A549 (cell line): Measurements from ENCODE around the gene SLC4A7. TPM values are rescaled to one million over a fixed set of nuclear protein-coding genes. Genes with fewer than 3 reads are reported as not detected.

Experiments used
- ATAC-seq, 2 experiments: fragments of 200-7000 bp in 1 of 2; fragments of >200 bp in 1 of 2; cut with Nextera tagmentation in 1 of 2; cut with Tn5 transposase in 1 of 2; 3 replicates each; pipeline versions ENCODE4 v1.8.0 to v1.9.1; 2018 to 2020; ENCODE audit warnings: mild to moderate bottlenecking in 1 of 2, moderate library complexity in 1 of 2
- CTCF ChIA-PET: fragments of 300-600 bp; sonication (Branson Sonifier 250); formaldehyde crosslinking; extraction: SDS; loops from one replicate; lab custom pipeline; 2021; ENCODE audit warnings: antibody characterized with exemption, inconsistent platforms; lab: Yijun Ruan, JAX
- POLR2A ChIA-PET: fragments of 350-600 bp; formaldehyde crosslinking; extraction: SDS; loops from one replicate; lab custom pipeline; 2021; ENCODE audit warnings: antibody characterized with exemption, inconsistent platforms; lab: Yijun Ruan, JAX
- DNase-seq, 2 experiments: peaks; one replicate each; pipeline versions ENCODE4 v3.0.0 to v3.0.0-alpha.2; 2011 to 2016; ENCODE audit warnings: low read depth in 1 of 2, low spot score in 1 of 2
- FAIRE-seq: peaks from 2 replicates; lab custom pipeline; 2011; peaks lifted over from hg19 to GRCh38; lab: Jason Lieb, UNC
- H3K27ac ChIP-seq, 2 experiments: fragments of >200 bp; sonication (Bioruptor Twin); formaldehyde crosslinking; 3 replicates each; pipeline ENCODE4 v1.5.1; 2016 to 2017
- H3K4me1 ChIP-seq: fragments of >200 bp; sonication (Bioruptor Twin); formaldehyde crosslinking; 3 replicates; pipeline ENCODE4 v1.6.1; 2016
- H3K4me2 ChIP-seq: fragments of >200 bp; sonication (Bioruptor Twin); formaldehyde crosslinking; 3 replicates; pipeline ENCODE4 v1.6.1; 2016
- H3K4me3 ChIP-seq: fragments of >200 bp; sonication (Bioruptor Twin); formaldehyde crosslinking; 3 replicates; pipeline ENCODE4 v1.5.1; 2016
- H3K9me3 ChIP-seq: fragments of >200 bp; sonication (Bioruptor Twin); formaldehyde crosslinking; 3 replicates; pipeline ENCODE4 v1.6.1; 2016
- ATOH8 ChIP-seq: fragments of 250-450 bp; sonication (Bioruptor Pico); IDR thresholded peaks from 2 replicates; pipeline ENCODE4 v1.5.0; 2020; ENCODE audit warnings: low read depth, mild to moderate bottlenecking, moderate library complexity
- BCL3 ChIP-seq: fragments of >200 bp; sonication (Bioruptor Twin); formaldehyde crosslinking; IDR thresholded peaks from 3 replicates; pipeline ENCODE4 v1.6.1; 2016
- BHLHE40 ChIP-seq: IDR thresholded peaks from 2 replicates; pipeline ENCODE4 v1.6.1; 2012; ENCODE audit warnings: low read depth, low read length, inconsistent platforms
- CEBPB ChIP-seq, 2 experiments: fragments of >200 bp in 1 of 2; sonication (Bioruptor Twin) in 1 of 2; formaldehyde crosslinking in 1 of 2; IDR thresholded peaks; 2 replicates each; pipeline ENCODE4 v1.6.1; 2012 to 2016
- CHD2 ChIP-seq: fragments of 150-350 bp; IDR thresholded peaks from 2 replicates; pipeline ENCODE4 v1.6.1; 2014; ENCODE audit warnings: low read length; ENCODE audit not compliant: partially characterized antibody
- CHD4 ChIP-seq: fragments of 200-600 bp; sonication (generic); IDR thresholded peaks from 2 replicates; pipeline ENCODE4 v1.6.1; 2016; ENCODE audit warnings: antibody characterized with exemption, mild to moderate bottlenecking, borderline replicate concordance
- E2F6 ChIP-seq: IDR thresholded peaks from 2 replicates; pipeline ENCODE4 v1.6.1; 2012; ENCODE audit warnings: low read depth, borderline replicate concordance
- EHF ChIP-seq: fragments of 250-450 bp; sonication (Bioruptor Pico); IDR thresholded peaks from 2 replicates; pipeline ENCODE4 v1.5.0; 2020; ENCODE audit warnings: mild to moderate bottlenecking
- EP300 ChIP-seq, 2 experiments: fragments of >200 bp; sonication (Bioruptor Twin); formaldehyde crosslinking; IDR thresholded peaks; 2 replicates in 1 of 2; 3 replicates in 1 of 2; pipeline ENCODE4 v1.6.1; 2016 to 2017
- FOSB ChIP-seq: fragments of 250-450 bp; sonication (Bioruptor Pico); IDR thresholded peaks from 2 replicates; pipeline ENCODE4 v1.5.0; 2020; ENCODE audit warnings: mild to moderate bottlenecking, moderate library complexity
- HDAC2 ChIP-seq: fragments of 200-600 bp; sonication (generic); IDR thresholded peaks from 2 replicates; pipeline ENCODE4 v1.6.1; 2016
- HEYL ChIP-seq: fragments of 250-450 bp; sonication (Bioruptor Pico); IDR thresholded peaks from 2 replicates; pipeline ENCODE4 v1.8.0; 2021; ENCODE audit warnings: mild to moderate bottlenecking, moderate library complexity
- HMGXB4 ChIP-seq: fragments of 250-450 bp; sonication (Bioruptor Pico); IDR thresholded peaks from 2 replicates; pipeline ENCODE4 v1.5.0; 2021; ENCODE audit warnings: mild to moderate bottlenecking, moderate library complexity, borderline replicate concordance
- HOXB13 ChIP-seq: fragments of 250-450 bp; sonication (Bioruptor Pico); IDR thresholded peaks from 2 replicates; pipeline ENCODE4 v1.5.0; 2020; ENCODE audit warnings: low read depth, mild to moderate bottlenecking, moderate library complexity
- KDM1A ChIP-seq: fragments of 200-600 bp; sonication (generic); IDR thresholded peaks from 2 replicates; pipeline ENCODE4 v1.6.1; 2016; ENCODE audit warnings: low read depth, mild to moderate bottlenecking
- KDM5A ChIP-seq: fragments of 200-600 bp; sonication (generic); IDR thresholded peaks from 2 replicates; pipeline ENCODE4 v1.6.1; 2016; ENCODE audit warnings: antibody characterized with exemption, mild to moderate bottlenecking
- MAFK ChIP-seq: fragments of 450-650 bp; IDR thresholded peaks from 2 replicates; pipeline ENCODE4 v1.6.1; 2014; ENCODE audit not compliant: partially characterized antibody
- MAZ ChIP-seq: fragments of 150-350 bp; IDR thresholded peaks from 2 replicates; pipeline ENCODE4 v1.6.1; 2014; ENCODE audit warnings: antibody characterized with exemption, low read depth, low read length, borderline replicate concordance
- MYC ChIP-seq: IDR thresholded peaks from 2 replicates; pipeline ENCODE4 v1.6.1; 2012; ENCODE audit warnings: mild to moderate bottlenecking, inconsistent platforms, low read length, improper control_type of control experiment, borderline replicate concordance
- NFE2L2 ChIP-seq: fragments of 150-350 bp; conservative IDR thresholded peaks from 2 replicates; pipeline ENCODE4 v1.6.1; 2014; ENCODE audit warnings: low read length
- PHF8 ChIP-seq: fragments of 200-600 bp; sonication (generic); IDR thresholded peaks from 2 replicates; pipeline ENCODE4 v1.6.1; 2016; ENCODE audit warnings: low read depth, mild to moderate bottlenecking, antibody characterized with exemption, moderate library complexity, borderline replicate concordance
- POLR2A ChIP-seq: IDR thresholded peaks from 2 replicates; pipeline ENCODE4 v1.6.1; 2012; ENCODE audit warnings: mild to moderate bottlenecking, low read length
- RAD21 ChIP-seq, 2 experiments: fragments of >200 bp in 1 of 2; sonication (Bioruptor Twin) in 1 of 2; formaldehyde crosslinking in 1 of 2; IDR thresholded peaks in 1 of 2; conservative IDR thresholded peaks in 1 of 2; 2 replicates in 1 of 2; 3 replicates in 1 of 2; pipeline ENCODE4 v1.6.1; 2012 to 2018; ENCODE audit warnings: inconsistent platforms in 1 of 2
- RARB ChIP-seq: fragments of 250-450 bp; sonication (Bioruptor Pico); IDR thresholded peaks from 2 replicates; pipeline ENCODE4 v1.8.0; 2021; ENCODE audit warnings: mild to moderate bottlenecking, moderate library complexity
- RNF2 ChIP-seq: fragments of 200-600 bp; sonication (generic); IDR thresholded peaks from 2 replicates; pipeline ENCODE4 v1.6.1; 2016; ENCODE audit warnings: low read depth, mild to moderate bottlenecking, antibody characterized with exemption, moderate library complexity, borderline replicate concordance
- SREBF2 ChIP-seq: fragments of 450-650 bp; IDR thresholded peaks from 2 replicates; pipeline ENCODE4 v1.6.1; 2014; ENCODE audit warnings: mild to moderate bottlenecking, moderate library complexity
- USF2 ChIP-seq: fragments of 450-650 bp; IDR thresholded peaks from 2 replicates; pipeline ENCODE4 v1.6.1; 2014; ENCODE audit warnings: antibody characterized with exemption
- ZC3H11A ChIP-seq: fragments of 450-650 bp; IDR thresholded peaks from 2 replicates; pipeline ENCODE4 v1.6.1; 2014; ENCODE audit warnings: antibody characterized with exemption, mild to moderate bottlenecking
- ZFP36 ChIP-seq: fragments of 450-650 bp; IDR thresholded peaks from 2 replicates; pipeline ENCODE4 v1.6.1; 2014; ENCODE audit warnings: borderline replicate concordance; ENCODE audit not compliant: partially characterized antibody
- ZSCAN20 ChIP-seq: fragments of 250-450 bp; sonication (Bioruptor Pico); IDR thresholded peaks from 2 replicates; pipeline ENCODE4 v1.8.0; 2022; ENCODE audit warnings: mild to moderate bottlenecking, moderate library complexity
- WGBS: methylation state at CpG from one replicate; pipeline ENCODE4 v1.1.6; 2017; ENCODE audit errors: missing lambda C conversion rate; 5-methylcytosine and 5-hydroxymethylcytosine counted together
- polyA plus RNA-seq, 4 experiments: library from polyadenylated mRNA; depleted of rRNA in 3 of 4; stranded (reverse); fragments of >200 nt; fragmentation: RNase III in 1 of 4; extraction: RNeasy Plus Mini Kit Qiagen cat#74134 plus additional on column Dnase treatment in 1 of 4; gene quantifications; 2 replicates in 3 of 4; 3 replicates in 1 of 4; pipeline ENCODE4 v1.2.3, GENCODE V29; 2011 to 2017

Gene SLC4A7
- polyA plus RNA-seq, 2 of the 4 experiments (the other 2 are of a cell fraction), result 35.1 to 70.2 TPM

- no peaks in the 10 kb centered on the region for H3K4me1 ChIP-seq
- H3K4me2 ChIP-seq, result no peak overlapping the region
- DNase-seq (no peak), ATAC-seq (no peak), FAIRE-seq (no peak)
- H3K4me3 ChIP-seq, result no peak overlapping the region
- H3K9me3 ChIP-seq, result no peaks in the 10 kb centered on the region
- no peak overlapping the region for H3K27ac ChIP-seq
- CTCF ChIA-PET, result interaction anchor here (0.9 to 2.5 kb wide), 2 partner anchors 10 to 26 kb away, joined by 3 to 10 read pairs; no protein-coding TSS in a partner anchor
- 93% methylated on average over 3 of the region's 3 CpGs for WGBS
- POLR2A ChIA-PET, result interaction anchor here (1.0 kb wide), 1 partner anchor 140 kb away, joined by 3 read pairs; the partner anchor contains the start of gene SLC4A7
- TF ChIP-seq RARB, result no peak
- no peak for TF ChIP-seq HDAC2
- no peak for TF ChIP-seq PHF8
- no peak for TF ChIP-seq FOSB (CRISPR knock-in tag)
These were observed 140.0 kb downstream of the SLC4A7 start for GRCh38 chr3:27344192-27344591.

GRCh38 chr3:27342267-27342666 is 141.9 kb downstream of the SLC4A7 start:
- H3K4me3 ChIP-seq, result no peak overlapping the region
- no peak for TF ChIP-seq BCL3
- TF ChIP-seq POLR2A, result no peak
- TF ChIP-seq EHF (CRISPR knock-in tag), result no peak
- no peak for TF ChIP-seq KDM5A
- no peak for TF ChIP-seq MYC
- TF ChIP-seq KDM1A, result no peak
- no peak for TF ChIP-seq MAZ
- no peak for TF ChIP-seq NFE2L2
- no peak for TF ChIP-seq HMGXB4
- no peak for TF ChIP-seq EP300 (IDR thresholded peaks at IDR 0.05)
- no peak for TF ChIP-seq RAD21 (conservative IDR thresholded peaks at IDR 0.05 in 1 of 2, IDR thresholded peaks at IDR 0.05 in 1 of 2)
- no peak for TF ChIP-seq CHD2
- no peak for TF ChIP-seq CHD4
- no peak for TF ChIP-seq HEYL (CRISPR knock-in tag)
- TF ChIP-seq, all 56 proteins: peak for 0
- no peak overlapping the region for H3K4me2 ChIP-seq
- H3K4me1 ChIP-seq, result no peaks in the 10 kb centered on the region
- DNase-seq, result no peak
- no peak for ATAC-seq
- POLR2A ChIA-PET, result no interaction called here
- no peak overlapping the region for H3K27ac ChIP-seq
- H3K9me3 ChIP-seq, result no peaks in the 10 kb centered on the region
- WGBS, result 50% methylated on average over 1 of the region's 1 CpG
- FAIRE-seq, result no peak
- CTCF ChIA-PET, result no interaction called here

GRCh38 chr3:27340534-27340933 is 143.7 kb downstream of the SLC4A7 start:
- H3K4me1 ChIP-seq, result no peaks in the 10 kb centered on the region
- WGBS, result 42% methylated on average over 1 of the region's 1 CpG
- ChIA-PET POLR2A (no interaction called here), CTCF (no interaction called here)
- FAIRE-seq, result no peak
- TF ChIP-seq HOXB13 (CRISPR knock-in tag) (no peak), MAFK (no peak), ZSCAN20 (CRISPR knock-in tag) (no peak), MYC (no peak), ZC3H11A (no peak), E2F6 (no peak), RNF2 (no peak), ZFP36 (no peak), ATOH8 (CRISPR knock-in tag) (no peak), EP300 (IDR thresholded peaks at IDR 0.05) (no peak), POLR2A (no peak), USF2 (no peak), CEBPB (IDR thresholded peaks at IDR 0.05) (no peak), RAD21 (conservative IDR thresholded peaks at IDR 0.05 in 1 of 2, IDR thresholded peaks at IDR 0.05 in 1 of 2) (no peak), SREBF2 (no peak), BHLHE40 (no peak)
- H3K4me3 ChIP-seq, result no peak overlapping the region
- H3K27ac ChIP-seq, result no peak overlapping the region
- no peak for DNase-seq
- H3K4me2 ChIP-seq, result no peak overlapping the region
- no peak for ATAC-seq
- no peaks in the 10 kb centered on the region for H3K9me3 ChIP-seq
